GM12878 (cell line): ENCODE data around the gene ETV7. TPM values are rescaled to one million over a fixed set of nuclear protein-coding genes. Genes with fewer than 3 reads are reported as not detected.

ENCODE experiments used
- ATAC-seq: fragments of 200-7000 bp; cut with Tn5 transposase; 3 replicates; pipeline ENCODE4 v1.9.1; 2020; ENCODE audit warnings: mild to moderate bottlenecking, moderate library complexity
- BruUV-seq: library from RNA; stranded (reverse); fragments of 400-500 nt; replicated peaks from 2 replicates; lab custom pipeline; 2021; lab: Mats Ljungman, UMichigan
- CTCF ChIA-PET: fragments of 300-600 bp; sonication (Branson Sonifier 250); formaldehyde crosslinking; extraction: SDS; loops from one replicate; lab custom pipeline; 2021; ENCODE audit warnings: inconsistent platforms; lab: Yijun Ruan, JAX
- POLR2A ChIA-PET: fragments of 350-600 bp; formaldehyde crosslinking; extraction: SDS; loops from one replicate; lab custom pipeline; 2021; ENCODE audit warnings: inconsistent platforms; lab: Charles Lee
- RAD21 ChIA-PET: fragments of 300-600 bp; sonication (Branson Sonifier 250); formaldehyde crosslinking; loops from one replicate; lab custom pipeline; 2023; ENCODE audit warnings: antibody characterized with exemption; ENCODE audit not compliant: unreplicated experiment; lab: Charles Lee
- SMC1A ChIA-PET: fragments of 300-600 bp; sonication (Branson Sonifier 250); formaldehyde crosslinking; loops from one replicate; lab custom pipeline; 2023; ENCODE audit not compliant: unreplicated experiment, uncharacterized antibody; lab: Charles Lee
- DNase-seq: peaks from one replicate; pipeline ENCODE4 v3.0.0-alpha.2; 2011; ENCODE audit warnings: low read depth, low spot score
- FAIRE-seq: peaks from 3 replicates; lab custom pipeline; 2011; peaks lifted over from hg19 to GRCh38; lab: Jason Lieb, UNC
- H2AFZ ChIP-seq: 2 replicates; pipeline ENCODE4 v1.6.0; 2011; ENCODE audit warnings: low read depth, low read length, control low read depth; ENCODE audit not compliant: control insufficient read depth
- H3K27ac ChIP-seq: 2 replicates; pipeline ENCODE4 v1.5.1; 2011; ENCODE audit warnings: control low read depth; ENCODE audit not compliant: control insufficient read depth, insufficient read depth
- H3K27me3 ChIP-seq, 2 experiments: replicated peaks in 1 of 2; 2 replicates each; pipeline versions ENCODE4 v1.6.0 to v1.6.1; 2011; ENCODE audit warnings: low read length in 1 of 2; ENCODE audit not compliant: control insufficient read depth in 2 of 2, insufficient read depth in 2 of 2
- H3K36me3 ChIP-seq, 2 experiments: 2 replicates each; pipeline ENCODE4 v1.5.1; 2011; ENCODE audit warnings: low read length in 1 of 2; ENCODE audit not compliant: control insufficient read depth in 2 of 2, insufficient read depth in 2 of 2
- H3K4me1 ChIP-seq: 2 replicates; pipeline ENCODE4 v1.6.1; 2011; ENCODE audit warnings: mild to moderate bottlenecking, low read length, moderate library complexity, mixed read lengths; ENCODE audit not compliant: control insufficient read depth, insufficient read depth
- H3K4me2 ChIP-seq: 2 replicates; pipeline ENCODE4 v1.6.0; 2011; ENCODE audit warnings: control low read depth; ENCODE audit not compliant: control insufficient read depth, insufficient read depth
- H3K4me3 ChIP-seq: fragments of 200-600 bp; sonication (generic); 2 replicates; pipeline ENCODE4 v1.5.1; 2016
- H3K79me2 ChIP-seq: 2 replicates; pipeline ENCODE4 v1.6.0; 2011; ENCODE audit warnings: low read length; ENCODE audit not compliant: control insufficient read depth, insufficient read depth
- H3K9ac ChIP-seq: 2 replicates; pipeline ENCODE4 v1.8.0; 2011; ENCODE audit warnings: low read length, control low read depth, mixed read lengths; ENCODE audit not compliant: control insufficient read depth, insufficient read depth
- H3K9me3 ChIP-seq: replicated peaks from 3 replicates; pipeline ENCODE4 v1.5.1; 2011; ENCODE audit warnings: mild to moderate bottlenecking, low read length; ENCODE audit not compliant: control insufficient read depth, insufficient read depth
- H4K20me1 ChIP-seq: 2 replicates; pipeline ENCODE4 v1.6.0; 2011; ENCODE audit not compliant: control insufficient read depth, insufficient read depth
- ATF7 ChIP-seq: fragments of 450-650 bp; IDR thresholded peaks from 2 replicates; pipeline ENCODE4 v1.6.1; 2016; ENCODE audit warnings: low read depth, mild to moderate bottlenecking
- BHLHE40 ChIP-seq, 2 experiments: fragments of 450-650 bp in 1 of 2; IDR thresholded peaks; 2 replicates each; pipeline ENCODE4 v1.6.1; 2011 to 2017; ENCODE audit warnings: low read depth in 2 of 2, borderline replicate concordance in 1 of 2, improper control_type of control experiment in 1 of 2, low read length in 1 of 2, mild to moderate bottlenecking in 1 of 2
- CHD2 ChIP-seq: IDR thresholded peaks from 2 replicates; pipeline ENCODE4 v1.6.1; 2011; ENCODE audit warnings: low read depth, low read length, improper control_type of control experiment, borderline replicate concordance
- EED ChIP-seq: sonication (generic); IDR thresholded peaks from 2 replicates; pipeline ENCODE4 v1.6.1; 2016; ENCODE audit warnings: antibody characterized with exemption, low read depth
- EP300 ChIP-seq, 2 experiments: fragments of 150-350 bp in 1 of 2; IDR thresholded peaks; 2 replicates each; pipeline ENCODE4 v1.6.1; 2011 to 2012; ENCODE audit warnings: low read depth in 2 of 2, low read length in 2 of 2, borderline replicate concordance in 1 of 2, improper control_type of control experiment in 1 of 2, inconsistent platforms in 1 of 2; ENCODE audit not compliant: control insufficient read depth in 1 of 2
- FOS ChIP-seq: IDR thresholded peaks from 3 replicates; pipeline ENCODE4 v1.6.1; 2011; ENCODE audit warnings: borderline replicate concordance; ENCODE audit not compliant: insufficient read length; ENCODE audit errors: extremely low read depth
- FOXM1 ChIP-seq: IDR thresholded peaks from 2 replicates; pipeline ENCODE4 v1.6.1; 2012; ENCODE audit warnings: low read depth, mild to moderate bottlenecking, inconsistent platforms, low read length, moderate library complexity
- HDAC6 ChIP-seq: fragments of 200-600 bp; sonication (generic); IDR thresholded peaks from one replicate; pipeline ENCODE4 v1.8.0; 2017; ENCODE audit warnings: antibody characterized with exemption; ENCODE audit not compliant: unreplicated experiment
- MTA3 ChIP-seq: IDR thresholded peaks from 2 replicates; pipeline ENCODE4 v1.6.1; 2012; ENCODE audit warnings: low read length, inconsistent platforms, borderline replicate concordance
- NR2F1 ChIP-seq: fragments of 450-650 bp; conservative IDR thresholded peaks from 2 replicates; pipeline ENCODE4 v1.6.1; 2017; ENCODE audit warnings: mild to moderate bottlenecking
- PAX5 ChIP-seq: IDR thresholded peaks from 2 replicates; pipeline ENCODE4 v1.6.1; 2011; ENCODE audit warnings: low read depth, low read length, borderline replicate concordance
- RELB ChIP-seq: fragments of 450-650 bp; IDR thresholded peaks from 2 replicates; pipeline ENCODE4 v1.6.1; 2017; ENCODE audit warnings: low read depth, mild to moderate bottlenecking, moderate library complexity
- RUNX3 ChIP-seq: IDR thresholded peaks from 2 replicates; pipeline ENCODE4 v1.6.1; 2012; ENCODE audit warnings: low read length, inconsistent platforms
- SIX5 ChIP-seq: IDR thresholded peaks from 2 replicates; pipeline ENCODE4 v1.6.1; 2011; ENCODE audit warnings: mild to moderate bottlenecking, low read depth, low read length, moderate library complexity; ENCODE audit not compliant: severe bottlenecking
- SMAD5 ChIP-seq: IDR thresholded peaks from 2 replicates; pipeline ENCODE4 v1.6.1; 2016; ENCODE audit warnings: antibody characterized with exemption, low read depth
- SP1 ChIP-seq: IDR thresholded peaks from one replicate; pipeline ENCODE4 v1.6.1; 2011; ENCODE audit warnings: low read depth, low read length
- SPI1 ChIP-seq: IDR thresholded peaks from 2 replicates; pipeline ENCODE4 v1.6.1; 2011; ENCODE audit warnings: low read depth, mild to moderate bottlenecking, low read length, moderate library complexity, borderline replicate concordance; ENCODE audit not compliant: insufficient read depth
- SREBF2 ChIP-seq: IDR thresholded peaks from 2 replicates; pipeline ENCODE4 v1.6.1; 2012; ENCODE audit warnings: mild to moderate bottlenecking, low read length
- YBX1 ChIP-seq: fragments of 450-650 bp; IDR thresholded peaks from 2 replicates; pipeline ENCODE4 v1.6.1; 2016; ENCODE audit warnings: antibody characterized with exemption
- WGBS: methylation state at CpG from one replicate; pipeline ENCODE4 v1.1.6; 2016; ENCODE audit warnings: low lambda C conversion rate; ENCODE audit not compliant: insufficient replicate concordance, insufficient coverage; ENCODE audit errors: missing lambda C conversion rate; 5-methylcytosine and 5-hydroxymethylcytosine counted together
- in situ Hi-C: fragments of 300-500 bp; cut with MboI; formaldehyde crosslinking; loops from 9 replicates; pipeline ENCODE4 v1.14.3; 2018; ENCODE audit warnings: mixed read lengths
- intact Hi-C: fragments of 100-400 bp; cut with micrococcal nuclease; formaldehyde crosslinking; loops from one replicate; pipeline ENCODE4 v1.14.2; 2022; ENCODE audit not compliant: unreplicated experiment
- polyA plus RNA-seq, 11 experiments: library from polyadenylated mRNA; depleted of rRNA in 4 of 11; unstranded in 6 of 11; stranded (reverse) in 5 of 11; fragments of >200 nt; fragmentation: Nextera tagmentation in 4 of 11; fragmentation: Illumina TruSeq in 1 of 11; extraction: Ambion mirVana in 4 of 11; extraction: Trizol in 1 of 11; gene quantifications; 1 replicate in 1 of 11; 2 replicates in 10 of 11; pipeline versions ENCODE4 v1.2.1 to v1.2.3, GENCODE V29; 2011 to 2016; ENCODE audit warnings: inconsistent platforms in 2 of 11, missing spikeins in 2 of 11, low read depth in 1 of 11
- total RNA-seq, 4 experiments: library from RNA; depleted of rRNA in 3 of 4; stranded (reverse); fragments of >200 nt in 3 of 4; fragmentation: Illumina TruSeq in 1 of 4; extraction: Trizol in 1 of 4; gene quantifications; 2 replicates each; pipeline versions ENCODE4 v1.2.1 to v1.2.3, GENCODE V29; 2013 to 2021
- TF ChIP-seq, protein P1 (sequence below): fragments of 150-350 bp; IDR thresholded peaks from 2 replicates; pipeline ENCODE4 v1.6.1; 2014; ENCODE audit warnings: mild to moderate bottlenecking, low read depth, low read length
- TF ChIP-seq, protein P2 (sequence below): fragments of 450-650 bp; IDR thresholded peaks from 2 replicates; pipeline ENCODE4 v1.6.1; 2014; ENCODE audit warnings: mild to moderate bottlenecking

ETV7 gene
- total and polyA plus RNA-seq, 10 of the 15 experiments (the other 5 are each of a cell fraction or from before 2014, with no cell fraction given): 0.04 to 1.8 (median 1.3) TPM

- TF ChIP-seq MTA3 (no peak), CHD2 (no peak), SREBF2 (no peak), FOS (no peak), ATF7 (no peak)
- TF ChIP-seq, protein P1, sequence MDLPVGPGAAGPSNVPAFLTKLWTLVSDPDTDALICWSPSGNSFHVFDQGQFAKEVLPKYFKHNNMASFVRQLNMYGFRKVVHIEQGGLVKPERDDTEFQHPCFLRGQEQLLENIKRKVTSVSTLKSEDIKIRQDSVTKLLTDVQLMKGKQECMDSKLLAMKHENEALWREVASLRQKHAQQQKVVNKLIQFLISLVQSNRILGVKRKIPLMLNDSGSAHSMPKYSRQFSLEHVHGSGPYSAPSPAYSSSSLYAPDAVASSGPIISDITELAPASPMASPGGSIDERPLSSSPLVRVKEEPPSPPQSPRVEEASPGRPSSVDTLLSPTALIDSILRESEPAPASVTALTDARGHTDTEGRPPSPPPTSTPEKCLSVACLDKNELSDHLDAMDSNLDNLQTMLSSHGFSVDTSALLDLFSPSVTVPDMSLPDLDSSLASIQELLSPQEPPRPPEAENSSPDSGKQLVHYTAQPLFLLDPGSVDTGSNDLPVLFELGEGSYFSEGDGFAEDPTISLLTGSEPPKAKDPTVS: no peak
Observed at GRCh38 chr6:36402481-36402880, 15.0 kb upstream of the ETV7 start (continued).

DNA sequence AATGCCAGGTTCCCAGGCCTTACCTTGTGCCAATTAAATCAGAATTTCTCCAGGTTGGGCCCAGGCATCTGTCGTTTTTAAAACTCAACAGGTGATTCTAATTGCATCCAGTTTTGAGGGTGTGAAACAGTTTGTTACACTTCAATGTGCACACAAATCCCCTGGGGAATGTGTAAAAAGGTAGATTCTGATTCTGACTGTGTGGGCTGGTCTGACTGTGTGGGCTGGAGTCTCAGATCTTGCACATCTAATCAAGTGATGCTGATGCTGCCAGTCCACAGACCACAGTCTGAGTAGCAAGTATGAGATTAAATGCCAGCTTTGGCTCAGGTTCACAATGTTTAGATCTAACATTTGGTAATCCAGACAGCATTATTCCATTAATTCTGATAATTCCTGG, 12.5 kb upstream of the ETV7 start:
- Histone ChIP-seq H3K9me3 (no peaks in the 10 kb centered on the region; the same call in 1 of the 3 replicates), H3K4me3 (no peak overlapping the region), H2AFZ (peak overlapping the region; percentile 34; the same call in 1 of the 2 replicates), H3K4me1 (peaks cover 8% of the 10 kb centered on the region), H3K27ac (no peak overlapping the region), H4K20me1 (no peaks in the 10 kb centered on the region), H3K4me2 (0 out of 2 replicates have a peak overlapping the region, but pooled peaks have one; percentile 17), H3K27me3 (no peaks in the 10 kb centered on the region), H3K79me2 (no peaks in the 10 kb centered on the region), H3K36me3 (no peaks in the 10 kb centered on the region), H3K9ac (no peak overlapping the region)
- CTCF ChIA-PET: no interaction called here
- BruUV-seq: no TSS peak
- POLR2A ChIA-PET: interaction anchor here (0.6 kb wide), 1 partner anchor 180 kb away, joined by 4 read pairs; no protein-coding TSS in a partner anchor
- in situ Hi-C loops (no loop called here), intact Hi-C loops (no loop called here)
- peak; percentile 80 for FAIRE-seq
- RAD21 ChIA-PET: interaction anchor here (1.0 to 2.7 kb wide), 2 partner anchors 42 to 606 kb away, joined by 3 to 6 read pairs; no protein-coding TSS in a partner anchor
- SMC1A ChIA-PET: interaction anchor here (1.1 to 2.1 kb wide), 3 partner anchors 35 to 144 kb away, joined by 3 to 6 read pairs (median 5); no protein-coding TSS in a partner anchor
- WGBS: 0% methylated on average over 1 of the region's 1 CpG
- no peak for DNase-seq
- peak; percentile 97 for ATAC-seq
- peak; percentile 60 for TF ChIP-seq RUNX3
- no peak for TF ChIP-seq EED
- TF ChIP-seq RELB: peak; percentile 51; the same call in 1 of the 2 replicates
- no peak for TF ChIP-seq SP1
- peak; percentile 28 to 68; a peak in 1 of 4 replicates for TF ChIP-seq EP300 (IDR thresholded peaks at IDR 0.05; ENCODE audit: borderline replicate concordance in 1 of 2, control insufficient read depth in 1 of 2, low read depth in 2 of 2, low read length in 2 of 2)
- no peak for TF ChIP-seq HDAC6
- TF ChIP-seq PAX5: peak; percentile 60; the same call in 1 of the 2 replicates
- no peak for TF ChIP-seq SIX5
- TF ChIP-seq, protein P2, sequence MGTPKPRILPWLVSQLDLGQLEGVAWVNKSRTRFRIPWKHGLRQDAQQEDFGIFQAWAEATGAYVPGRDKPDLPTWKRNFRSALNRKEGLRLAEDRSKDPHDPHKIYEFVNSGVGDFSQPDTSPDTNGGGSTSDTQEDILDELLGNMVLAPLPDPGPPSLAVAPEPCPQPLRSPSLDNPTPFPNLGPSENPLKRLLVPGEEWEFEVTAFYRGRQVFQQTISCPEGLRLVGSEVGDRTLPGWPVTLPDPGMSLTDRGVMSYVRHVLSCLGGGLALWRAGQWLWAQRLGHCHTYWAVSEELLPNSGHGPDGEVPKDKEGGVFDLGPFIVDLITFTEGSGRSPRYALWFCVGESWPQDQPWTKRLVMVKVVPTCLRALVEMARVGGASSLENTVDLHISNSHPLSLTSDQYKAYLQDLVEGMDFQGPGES: no peak
- TF ChIP-seq FOXM1: peak; percentile 42; the same call in 1 of the 2 replicates
- TF ChIP-seq SMAD5: no peak
- no peak for TF ChIP-seq YBX1
- peak in 1 of 2 experiments; percentile 45; a peak in 1 of 4 replicates for TF ChIP-seq BHLHE40 (IDR thresholded peaks at IDR 0.05; ENCODE audit: borderline replicate concordance in 1 of 2, low read depth in 2 of 2, low read length in 1 of 2)
- TF ChIP-seq SPI1: no peak
- no peak for TF ChIP-seq NR2F1
